Measurements from ENCODE around the gene LRSAM1.

- TF ChIP-seq CTCF (IDR thresholded peaks at IDR 0.05; ENCODE audit: low read depth, low read length): no peak
- no peak for TF ChIP-seq EZH2phosphoT487 (IDR thresholded peaks at IDR 0.05; ENCODE audit: low read depth)
These were observed 6.0 kb downstream of the LRSAM1 start for GRCh38 chr9:127457191-127457878.
